ENCODE measurements around the gene PCBP1.
"Not testable (repeated sequence)": the region's sequence is repeated elsewhere in the genome, so short reads cannot be mapped to it uniquely, and the experiment has no call there.

PCBP1 gene

DNA sequence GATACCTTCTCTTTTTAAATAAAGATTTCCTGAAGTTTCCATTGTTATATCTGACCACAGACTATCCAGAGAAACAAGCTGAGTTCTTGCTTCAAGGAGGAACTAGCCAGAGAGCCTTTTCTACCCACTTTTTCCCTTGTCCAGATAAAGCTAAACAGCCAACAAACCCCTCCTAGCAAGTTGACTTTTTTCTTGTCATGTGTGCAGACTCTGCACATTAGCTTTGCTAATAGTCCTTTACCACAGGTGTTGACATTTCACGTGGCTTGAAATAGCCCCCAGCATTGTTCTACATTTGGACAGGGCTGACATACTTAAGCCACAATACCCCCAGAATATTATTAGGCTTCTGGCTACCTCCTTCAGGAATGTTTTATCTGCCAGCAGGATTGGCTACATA lies 40.7 kb downstream of the PCBP1 start:
- DNase-seq: no peak

DNA sequence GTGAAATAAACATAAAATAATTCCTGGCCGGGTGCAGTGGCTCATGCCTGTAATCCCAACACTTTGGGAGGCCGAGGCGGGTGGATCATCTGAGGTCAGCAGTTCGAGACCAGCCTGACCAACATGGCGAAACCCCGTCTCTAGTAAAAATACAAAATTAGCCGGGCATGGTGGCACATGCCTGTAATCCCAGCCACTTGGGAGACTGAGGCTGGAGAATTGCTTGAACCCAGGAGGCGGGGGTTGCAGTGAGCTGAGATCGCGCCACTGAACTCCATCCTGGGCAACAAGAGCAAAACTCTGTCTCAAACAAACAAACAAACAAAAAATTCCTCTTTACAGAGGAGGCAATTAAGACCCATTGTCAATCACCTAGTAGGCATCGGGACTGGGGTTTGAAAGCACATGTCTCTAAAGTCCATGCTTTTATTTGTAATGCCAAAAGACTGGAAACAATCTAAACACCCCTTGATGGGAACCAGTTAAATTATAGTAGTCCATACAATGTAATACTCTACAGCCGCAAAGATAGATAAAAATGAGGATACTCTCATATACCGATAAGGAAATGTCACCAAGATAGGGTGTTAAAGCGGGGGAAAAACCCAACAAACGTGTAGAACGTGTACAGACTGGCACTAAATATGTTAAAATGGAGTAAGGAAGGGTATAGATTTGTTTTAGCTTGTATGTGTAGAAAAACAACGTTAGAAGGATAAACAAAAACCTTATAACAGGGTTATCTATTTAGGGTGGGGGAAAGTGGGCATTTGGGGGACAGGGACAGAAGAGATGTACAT lies 44.3 kb downstream of the PCBP1 start:
- not testable (repeated sequence) for DNase-seq

DNA sequence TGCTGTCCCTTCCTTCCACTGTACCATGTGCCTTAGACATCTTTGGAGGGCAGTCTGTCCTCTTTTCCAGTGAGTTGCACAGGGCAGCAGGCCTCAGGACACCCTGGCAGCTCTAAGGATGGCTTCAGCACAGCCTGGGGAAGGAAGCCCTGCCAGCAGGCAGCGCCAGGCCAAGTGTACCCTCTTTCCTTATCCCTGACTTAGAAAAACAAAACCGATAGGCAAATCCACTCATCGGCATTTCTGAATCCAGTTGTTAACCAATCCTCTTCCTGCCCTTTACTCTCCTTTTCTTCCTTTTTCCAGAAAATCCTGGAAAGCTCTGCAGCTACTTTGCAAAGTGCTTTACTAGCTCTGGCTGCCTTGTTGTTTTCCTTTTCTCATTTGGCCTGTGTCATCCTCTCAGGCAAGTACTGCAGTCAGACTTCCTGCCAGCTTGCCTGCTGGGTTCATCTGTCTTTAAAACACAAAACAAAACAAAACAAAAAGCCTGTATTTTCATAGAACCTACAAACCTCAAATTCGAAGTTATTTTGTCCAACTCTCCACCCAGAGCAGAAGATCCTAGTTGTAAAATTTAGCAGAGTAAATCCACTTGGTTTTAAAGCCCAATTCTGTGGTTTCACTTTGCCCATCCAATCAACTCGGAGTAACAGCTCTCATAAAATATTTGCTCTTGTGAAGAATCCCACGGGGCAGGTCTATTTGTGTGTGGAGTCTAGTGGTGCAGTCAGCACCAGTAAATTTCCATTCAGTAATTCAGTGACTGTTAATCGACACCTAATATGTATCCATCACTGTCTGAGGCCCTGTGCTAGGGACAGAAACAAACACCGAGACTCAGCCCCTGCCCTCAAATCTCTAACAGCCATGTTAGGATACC lies 45.2 kb downstream of the PCBP1 start:
- peak in 4 of 6 experiments; percentile 24 to 72 (median 68) for DNase-seq

DNA sequence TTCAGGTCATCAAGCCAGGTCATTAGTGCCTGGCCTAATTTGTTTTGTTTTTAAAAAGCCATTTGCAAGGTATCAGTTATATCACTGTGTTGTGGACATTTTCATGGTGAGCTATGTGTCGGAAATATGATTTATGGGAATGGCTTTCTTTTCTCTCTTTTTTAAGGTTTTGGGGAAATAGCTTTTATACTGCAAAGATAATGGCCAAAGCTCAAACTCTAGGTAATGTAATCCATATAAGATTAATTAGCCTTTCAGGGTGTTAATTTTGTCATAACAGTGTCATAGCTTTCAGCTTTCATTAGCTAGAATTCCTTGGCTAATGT lies 45.8 kb downstream of the PCBP1 start:
- no peak for DNase-seq

DNA sequence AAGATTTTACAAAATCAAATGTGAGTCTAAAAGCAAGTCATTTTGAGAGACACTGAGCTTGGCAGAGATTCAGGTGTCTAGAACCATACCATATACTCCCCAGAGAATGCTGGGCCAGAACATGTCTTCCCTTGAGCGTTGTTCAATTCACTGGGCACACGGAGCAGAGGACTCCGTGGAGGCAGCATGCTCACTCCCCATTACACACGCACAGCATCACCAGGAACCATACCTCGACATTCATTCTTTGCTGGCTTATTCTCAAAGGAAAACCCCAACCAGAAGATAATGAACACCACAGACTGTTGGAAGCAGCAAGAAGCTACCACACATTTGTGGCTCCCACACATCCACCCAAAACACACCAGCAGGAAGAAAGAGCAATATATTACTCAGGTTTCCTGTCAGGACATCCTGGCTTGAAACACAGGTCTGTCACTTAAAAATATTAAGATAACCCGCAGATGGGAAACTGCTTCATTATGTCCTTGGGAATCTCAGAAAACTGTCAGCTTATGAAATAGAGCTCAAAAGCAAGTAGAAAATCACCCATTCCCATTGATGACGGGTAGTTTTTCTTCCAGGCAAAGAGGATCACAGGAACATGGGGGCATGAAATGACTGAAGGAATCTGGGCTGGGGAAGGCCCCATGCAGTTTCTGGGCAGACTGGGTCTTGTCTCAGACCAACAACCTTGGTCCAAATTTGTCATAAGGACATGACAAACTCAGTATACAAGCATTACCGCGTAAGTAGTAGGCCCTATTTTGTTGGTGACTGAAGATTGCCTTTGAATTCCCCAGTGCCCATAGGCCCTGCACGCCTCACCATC lies 46.4 kb downstream of the PCBP1 start:
- peak in 3 of 6 experiments; percentile 16 to 30 (median 24) for DNase-seq

DNA sequence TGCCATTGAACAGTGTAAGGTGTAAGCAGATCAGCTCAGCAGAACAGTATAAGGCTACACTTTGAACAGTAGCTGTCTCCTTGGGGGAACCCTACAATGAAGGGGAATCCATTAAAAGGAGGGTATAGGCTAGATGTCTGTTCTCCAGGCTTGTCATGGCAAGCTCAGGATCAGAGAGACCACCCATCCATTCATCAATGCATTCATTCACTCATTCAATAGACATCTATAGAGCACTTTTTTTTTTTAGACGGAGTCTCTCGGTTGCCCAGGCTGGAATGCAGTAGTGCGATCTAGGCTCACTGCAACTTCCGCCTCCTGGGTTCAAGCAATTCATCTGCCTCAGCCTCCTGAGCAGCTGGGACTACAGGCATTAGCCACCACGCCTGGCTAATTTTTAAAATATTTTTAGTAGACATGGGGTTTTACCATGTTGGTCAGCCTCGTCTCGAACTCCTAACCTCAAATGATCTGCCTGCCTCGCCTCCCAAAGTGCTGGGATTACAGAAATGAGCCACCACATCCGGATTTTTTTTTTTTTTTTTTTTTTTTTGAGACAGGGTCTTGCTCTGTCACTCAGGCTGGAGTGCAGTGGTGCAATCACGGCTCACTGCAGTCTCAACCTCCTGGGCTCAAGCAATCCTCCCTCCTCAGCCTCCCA lies 47.2 kb downstream of the PCBP1 start:
- DNase-seq: not testable (repeated sequence)

Measured in stimulated activated naive CD4-positive, alpha-beta T cell (primary cell).